Hepatocyte (in vitro differentiated cells): ENCODE data around the gene ANKRD66.

Experiments used
- CTCF ChIP-seq: fragments of 200-600 bp; sonication (generic); IDR thresholded peaks from 2 replicates; pipeline ENCODE4 v1.5.1; 2016; ENCODE audit warnings: antibody characterized with exemption, mild to moderate bottlenecking; ENCODE audit not compliant: poor library complexity
- EZH2 ChIP-seq: fragments of 200-600 bp; sonication (generic); IDR thresholded peaks from 2 replicates; pipeline ENCODE4 v1.6.1; 2016; ENCODE audit warnings: antibody characterized with exemption, mild to moderate bottlenecking, borderline replicate concordance

- TF ChIP-seq CTCF (no peak), EZH2 (no peak)
These were observed 16.7 kb downstream of the ANKRD66 start for GRCh38 chr6:46763466-46763865.
